GM12878 (cell line): ENCODE results near the gene PHF2. TPM values are rescaled to one million over a fixed set of nuclear protein-coding genes. Genes with fewer than 3 reads are reported as not detected.
A peak's percentile ranks its signal among the peaks of the same experiment; 100 is the strongest.

ENCODE experiments used
- BACH1 ChIP-seq: fragments of 450-650 bp; IDR thresholded peaks from 2 replicates; pipeline ENCODE4 v1.6.1; 2017; ENCODE audit warnings: mild to moderate bottlenecking, borderline replicate concordance
- CBX5 ChIP-seq: sonication (generic); IDR thresholded peaks from 2 replicates; pipeline ENCODE4 v1.6.1; 2016; ENCODE audit warnings: low read depth, moderate library complexity, mild to moderate bottlenecking, inconsistent platforms
- CHD2 ChIP-seq: IDR thresholded peaks from 2 replicates; pipeline ENCODE4 v1.6.1; 2011; ENCODE audit warnings: low read depth, low read length, improper control_type of control experiment, borderline replicate concordance
- IKZF2 ChIP-seq, 2 experiments: fragments of 450-650 bp; IDR thresholded peaks; 2 replicates each; pipeline ENCODE4 v1.6.1; 2017; ENCODE audit warnings: mild to moderate bottlenecking in 2 of 2, moderate library complexity in 2 of 2
- MEF2A ChIP-seq: IDR thresholded peaks from 2 replicates; pipeline ENCODE4 v1.6.1; 2011; ENCODE audit warnings: low read depth, mild to moderate bottlenecking, low read length, moderate library complexity; ENCODE audit not compliant: insufficient read depth
- MTA3 ChIP-seq: IDR thresholded peaks from 2 replicates; pipeline ENCODE4 v1.6.1; 2012; ENCODE audit warnings: low read length, inconsistent platforms, borderline replicate concordance
- NRF1 ChIP-seq: conservative IDR thresholded peaks from 2 replicates; pipeline ENCODE4 v1.6.1; 2011; ENCODE audit warnings: mild to moderate bottlenecking, low read depth, low read length, improper control_type of control experiment
- PAX8 ChIP-seq: fragments of 450-650 bp; IDR thresholded peaks from 2 replicates; pipeline ENCODE4 v1.6.1; 2017; ENCODE audit warnings: mild to moderate bottlenecking, moderate library complexity
- PML ChIP-seq: IDR thresholded peaks from 2 replicates; pipeline ENCODE4 v1.6.1; 2012; ENCODE audit warnings: low read length, inconsistent platforms
- POLR2AphosphoS2 ChIP-seq: IDR thresholded peaks from 2 replicates; pipeline ENCODE4 v1.6.1; 2011; ENCODE audit warnings: low read depth, mild to moderate bottlenecking, low read length, improper control_type of control experiment, moderate library complexity
- POLR2AphosphoS5 ChIP-seq: IDR thresholded peaks from 2 replicates; pipeline ENCODE4 v1.6.1; 2011; ENCODE audit warnings: mild to moderate bottlenecking, low read length, inconsistent platforms
- RAD21 ChIP-seq: IDR thresholded peaks from 2 replicates; pipeline ENCODE4 v1.6.1; 2011; ENCODE audit warnings: mild to moderate bottlenecking, low read depth, low read length, moderate library complexity; ENCODE audit not compliant: insufficient read depth
- RB1 ChIP-seq: fragments of 450-650 bp; formaldehyde crosslinking; IDR thresholded peaks from 2 replicates; pipeline ENCODE4 v1.6.1; 2017; ENCODE audit warnings: mild to moderate bottlenecking, borderline replicate concordance
- RFX5 ChIP-seq: IDR thresholded peaks from 2 replicates; pipeline ENCODE4 v1.6.1; 2011; ENCODE audit warnings: low read depth, low read length, improper control_type of control experiment
- SRF ChIP-seq, 2 experiments: IDR thresholded peaks; 2 replicates each; pipeline ENCODE4 v1.6.1; 2011; ENCODE audit warnings: low read depth in 2 of 2, low read length in 2 of 2, mild to moderate bottlenecking in 1 of 2, moderate library complexity in 1 of 2
- YY1 ChIP-seq: IDR thresholded peaks from 2 replicates; pipeline ENCODE4 v1.6.1; 2011; ENCODE audit warnings: low read depth, mild to moderate bottlenecking, low read length
- ZNF24 ChIP-seq: fragments of 450-650 bp; IDR thresholded peaks from 2 replicates; pipeline ENCODE4 v1.6.1; 2017; ENCODE audit warnings: antibody characterized with exemption, mild to moderate bottlenecking
- ZSCAN29 ChIP-seq: fragments of 450-650 bp; IDR thresholded peaks from 2 replicates; pipeline ENCODE4 v1.6.1; 2017; ENCODE audit warnings: mild to moderate bottlenecking, moderate library complexity
- polyA plus RNA-seq, 11 experiments: library from polyadenylated mRNA; depleted of rRNA in 4 of 11; unstranded in 6 of 11; stranded (reverse) in 5 of 11; fragments of >200 nt; fragmentation: Nextera tagmentation in 4 of 11; fragmentation: Illumina TruSeq in 1 of 11; extraction: Ambion mirVana in 4 of 11; extraction: Trizol in 1 of 11; gene quantifications; 1 replicate in 1 of 11; 2 replicates in 10 of 11; pipeline versions ENCODE4 v1.2.1 to v1.2.3, GENCODE V29; 2011 to 2016; ENCODE audit warnings: inconsistent platforms in 2 of 11, missing spikeins in 2 of 11, low read depth in 1 of 11
- total RNA-seq, 4 experiments: library from RNA; depleted of rRNA in 3 of 4; stranded (reverse); fragments of >200 nt in 3 of 4; fragmentation: Illumina TruSeq in 1 of 4; extraction: Trizol in 1 of 4; gene quantifications; 2 replicates each; pipeline versions ENCODE4 v1.2.1 to v1.2.3, GENCODE V29; 2013 to 2021
- TF ChIP-seq, protein P1 (sequence below): IDR thresholded peaks from 2 replicates; pipeline ENCODE4 v1.6.1; 2011; ENCODE audit warnings: borderline replicate concordance, low read depth, mild to moderate bottlenecking, moderate library complexity, low read length; ENCODE audit not compliant: insufficient read depth, poor library complexity, severe bottlenecking
- TF ChIP-seq, protein P2 (sequence below): fragments of 450-650 bp; IDR thresholded peaks from 2 replicates; pipeline ENCODE4 v1.6.1; 2016; ENCODE audit warnings: mild to moderate bottlenecking, moderate library complexity, borderline replicate concordance
- TF ChIP-seq, protein P3 (sequence below): fragments of 450-650 bp; IDR thresholded peaks from 2 replicates; pipeline ENCODE4 v1.6.1; 2017; ENCODE audit warnings: low read depth, mild to moderate bottlenecking, moderate library complexity
- TF ChIP-seq, protein P4 (sequence below): IDR thresholded peaks from 2 replicates; pipeline ENCODE4 v1.6.1; 2012; ENCODE audit warnings: low read depth, low read length, improper control_type of control experiment

PHF2 gene
- total and polyA plus RNA-seq, 10 of the 15 experiments (the other 5 are each of a cell fraction or from before 2014, with no cell fraction given): 0.34 to 13.3 (median 5.5) TPM

DNA sequence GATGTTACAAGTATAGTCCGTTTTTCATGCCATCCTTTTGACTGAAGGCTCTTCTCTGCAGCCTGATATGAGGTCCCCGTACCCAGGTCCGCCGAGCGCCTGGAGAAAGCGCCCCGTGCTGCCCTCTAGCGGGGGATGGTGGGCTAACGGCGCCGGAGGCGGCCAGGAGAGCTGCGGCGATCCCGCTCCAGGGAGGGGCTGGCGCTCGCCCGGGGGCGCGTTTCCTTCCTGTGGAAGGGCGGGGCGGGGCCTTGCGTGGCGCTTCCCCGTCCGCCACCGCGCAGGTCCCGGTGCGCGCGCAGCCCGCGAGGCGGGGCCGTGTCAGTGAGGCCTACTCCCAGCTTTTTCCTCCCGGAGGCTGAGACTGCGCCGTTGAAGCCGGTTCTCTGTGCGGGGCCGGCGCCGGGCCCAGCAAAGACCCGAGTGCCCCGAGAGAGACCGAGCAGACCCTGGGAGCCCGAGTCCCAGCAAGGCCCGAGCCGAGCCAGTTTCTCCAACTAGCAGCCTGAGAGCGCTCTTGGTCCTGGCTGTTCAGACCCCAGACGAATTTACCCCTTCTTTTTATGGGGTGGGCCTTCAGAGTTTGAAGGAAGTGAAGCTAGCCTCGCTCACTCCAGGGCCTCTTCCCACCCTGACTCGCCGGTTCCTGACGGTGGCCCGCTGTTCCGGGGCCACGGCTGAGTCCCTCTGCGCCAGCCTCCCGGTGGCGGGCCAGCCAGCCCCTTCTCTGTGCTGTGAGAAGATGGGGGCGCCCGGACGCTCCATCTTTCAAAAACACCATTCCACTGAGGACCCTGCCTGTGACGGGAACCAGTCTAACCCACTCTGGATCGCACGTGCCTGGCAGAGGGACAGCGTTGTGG lies 9.7 kb upstream of the PHF2 start (continued):
- TF ChIP-seq, protein P1, sequence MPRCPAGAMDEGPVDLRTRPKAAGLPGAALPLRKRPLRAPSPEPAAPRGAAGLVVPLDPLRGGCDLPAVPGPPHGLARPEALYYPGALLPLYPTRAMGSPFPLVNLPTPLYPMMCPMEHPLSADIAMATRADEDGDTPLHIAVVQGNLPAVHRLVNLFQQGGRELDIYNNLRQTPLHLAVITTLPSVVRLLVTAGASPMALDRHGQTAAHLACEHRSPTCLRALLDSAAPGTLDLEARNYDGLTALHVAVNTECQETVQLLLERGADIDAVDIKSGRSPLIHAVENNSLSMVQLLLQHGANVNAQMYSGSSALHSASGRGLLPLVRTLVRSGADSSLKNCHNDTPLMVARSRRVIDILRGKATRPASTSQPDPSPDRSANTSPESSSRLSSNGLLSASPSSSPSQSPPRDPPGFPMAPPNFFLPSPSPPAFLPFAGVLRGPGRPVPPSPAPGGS: peak; percentile 58
- TF ChIP-seq MEF2A (no peak), BACH1 (peak; percentile 84), PAX8 (no peak), RB1 (no peak; the same call in 1 of the 2 replicates), YY1 (peak; percentile 39; the same call in 1 of the 2 replicates), NRF1 (peak; percentile 82), POLR2AphosphoS5 (peak; percentile 79), RFX5 (no peak), ZSCAN29 (no peak), PML (peak; percentile 96), MTA3 (no peak; the same call in 1 of the 2 replicates), RAD21 (peak; percentile 71), CHD2 (peak; percentile 58; the same call in 1 of the 2 replicates), ZNF24 (0 out of 2 replicates have a peak, but pooled peaks have one; percentile 28), CBX5 (0 out of 2 replicates have a peak, but pooled peaks have one; percentile 53), IKZF2 (IDR thresholded peaks at IDR 0.05) (peak; percentile 49 to 56; a peak in 2 of 4 replicates), SRF (IDR thresholded peaks at IDR 0.05; ENCODE audit: low read depth in 2 of 2, low read length in 2 of 2) (peak in 1 of 2 experiments; percentile 37; a peak in 2 of 4 replicates), POLR2AphosphoS2 (peak; percentile 93)
- TF ChIP-seq, protein P2, sequence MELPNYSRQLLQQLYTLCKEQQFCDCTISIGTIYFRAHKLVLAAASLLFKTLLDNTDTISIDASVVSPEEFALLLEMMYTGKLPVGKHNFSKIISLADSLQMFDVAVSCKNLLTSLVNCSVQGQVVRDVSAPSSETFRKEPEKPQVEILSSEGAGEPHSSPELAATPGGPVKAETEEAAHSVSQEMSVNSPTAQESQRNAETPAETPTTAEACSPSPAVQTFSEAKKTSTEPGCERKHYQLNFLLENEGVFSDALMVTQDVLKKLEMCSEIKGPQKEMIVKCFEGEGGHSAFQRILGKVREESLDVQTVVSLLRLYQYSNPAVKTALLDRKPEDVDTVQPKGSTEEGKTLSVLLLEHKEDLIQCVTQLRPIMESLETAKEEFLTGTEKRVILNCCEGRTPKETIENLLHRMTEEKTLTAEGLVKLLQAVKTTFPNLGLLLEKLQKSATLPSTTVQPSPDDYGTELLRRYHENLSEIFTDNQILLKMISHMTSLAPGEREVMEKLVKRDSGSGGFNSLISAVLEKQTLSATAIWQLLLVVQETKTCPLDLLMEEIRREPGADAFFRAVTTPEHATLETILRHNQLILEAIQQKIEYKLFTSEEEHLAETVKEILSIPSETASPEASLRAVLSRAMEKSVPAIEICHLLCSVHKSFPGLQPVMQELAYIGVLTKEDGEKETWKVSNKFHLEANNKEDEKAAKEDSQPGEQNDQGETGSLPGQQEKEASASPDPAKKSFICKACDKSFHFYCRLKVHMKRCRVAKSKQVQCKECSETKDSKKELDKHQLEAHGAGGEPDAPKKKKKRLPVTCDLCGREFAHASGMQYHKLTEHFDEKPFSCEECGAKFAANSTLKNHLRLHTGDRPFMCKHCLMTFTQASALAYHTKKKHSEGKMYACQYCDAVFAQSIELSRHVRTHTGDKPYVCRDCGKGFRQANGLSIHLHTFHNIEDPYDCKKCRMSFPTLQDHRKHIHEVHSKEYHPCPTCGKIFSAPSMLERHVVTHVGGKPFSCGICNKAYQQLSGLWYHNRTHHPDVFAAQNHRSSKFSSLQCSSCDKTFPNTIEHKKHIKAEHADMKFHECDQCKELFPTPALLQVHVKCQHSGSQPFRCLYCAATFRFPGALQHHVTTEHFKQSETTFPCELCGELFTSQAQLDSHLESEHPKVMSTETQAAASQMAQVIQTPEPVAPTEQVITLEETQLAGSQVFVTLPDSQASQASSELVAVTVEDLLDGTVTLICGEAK: no peak
- TF ChIP-seq, protein P3, sequence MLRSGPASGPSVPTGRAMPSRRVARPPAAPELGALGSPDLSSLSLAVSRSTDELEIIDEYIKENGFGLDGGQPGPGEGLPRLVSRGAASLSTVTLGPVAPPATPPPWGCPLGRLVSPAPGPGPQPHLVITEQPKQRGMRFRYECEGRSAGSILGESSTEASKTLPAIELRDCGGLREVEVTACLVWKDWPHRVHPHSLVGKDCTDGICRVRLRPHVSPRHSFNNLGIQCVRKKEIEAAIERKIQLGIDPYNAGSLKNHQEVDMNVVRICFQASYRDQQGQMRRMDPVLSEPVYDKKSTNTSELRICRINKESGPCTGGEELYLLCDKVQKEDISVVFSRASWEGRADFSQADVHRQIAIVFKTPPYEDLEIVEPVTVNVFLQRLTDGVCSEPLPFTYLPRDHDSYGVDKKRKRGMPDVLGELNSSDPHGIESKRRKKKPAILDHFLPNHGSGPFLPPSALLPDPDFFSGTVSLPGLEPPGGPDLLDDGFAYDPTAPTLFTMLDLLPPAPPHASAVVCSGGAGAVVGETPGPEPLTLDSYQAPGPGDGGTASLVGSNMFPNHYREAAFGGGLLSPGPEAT: peak; percentile 28; the same call in 1 of the 2 replicates
- TF ChIP-seq, protein P4, sequence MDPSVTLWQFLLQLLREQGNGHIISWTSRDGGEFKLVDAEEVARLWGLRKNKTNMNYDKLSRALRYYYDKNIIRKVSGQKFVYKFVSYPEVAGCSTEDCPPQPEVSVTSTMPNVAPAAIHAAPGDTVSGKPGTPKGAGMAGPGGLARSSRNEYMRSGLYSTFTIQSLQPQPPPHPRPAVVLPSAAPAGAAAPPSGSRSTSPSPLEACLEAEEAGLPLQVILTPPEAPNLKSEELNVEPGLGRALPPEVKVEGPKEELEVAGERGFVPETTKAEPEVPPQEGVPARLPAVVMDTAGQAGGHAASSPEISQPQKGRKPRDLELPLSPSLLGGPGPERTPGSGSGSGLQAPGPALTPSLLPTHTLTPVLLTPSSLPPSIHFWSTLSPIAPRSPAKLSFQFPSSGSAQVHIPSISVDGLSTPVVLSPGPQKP: peak; percentile 61
